ENCODE data around the gene KANK2. TPM values are rescaled to one million over a fixed set of nuclear protein-coding genes. Genes with fewer than 3 reads are reported as not detected.
A peak's percentile ranks its signal among the peaks of the same experiment; 100 is the strongest.

KANK2 gene
- total RNA-seq, 4 donors from 2014 or later = 42.5 to 75.5 (median 65.1) TPM

DNA sequence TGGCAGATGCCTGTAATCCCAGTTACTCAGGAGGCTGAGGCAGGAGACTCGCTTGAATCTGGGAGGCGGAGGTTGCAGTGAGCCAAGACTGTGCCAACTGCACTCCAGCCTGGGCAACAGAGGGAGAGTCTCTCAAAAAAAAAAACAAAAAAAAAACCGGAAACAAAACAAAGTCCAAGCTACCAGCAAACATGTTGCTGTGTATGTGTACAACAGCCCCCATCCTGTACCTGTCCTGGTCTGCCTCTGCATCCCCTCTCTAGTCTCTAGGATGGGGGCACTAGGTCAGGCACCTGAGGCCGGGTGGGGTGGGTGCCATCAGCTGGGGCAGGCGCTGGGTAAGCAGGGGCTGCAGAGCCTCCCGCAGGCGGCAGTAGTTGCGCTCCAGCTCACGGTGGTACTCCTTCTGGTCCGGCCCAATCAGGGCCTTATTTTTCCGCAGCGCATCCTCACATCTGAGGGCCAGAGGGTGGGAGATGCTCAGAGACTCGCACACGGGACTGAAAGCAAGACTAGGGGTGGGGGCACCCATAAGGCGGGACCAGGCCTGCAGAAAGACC is 2.8 kb upstream of the KANK2 start:
- Histone ChIP-seq H3K4me3 (no peak overlapping the region), H3K4me1 (peaks cover 58% of the 10 kb centered on the region), H3K27me3 (no peaks in the 10 kb centered on the region), H3K27ac (no peak overlapping the region), H3K36me3 (peaks cover 24% of the 10 kb centered on the region), H3K9me3 (no peaks in the 10 kb centered on the region)
- 85% methylated on average over 15 of the region's 15 CpGs for WGBS
- TF ChIP-seq, protein P1, sequence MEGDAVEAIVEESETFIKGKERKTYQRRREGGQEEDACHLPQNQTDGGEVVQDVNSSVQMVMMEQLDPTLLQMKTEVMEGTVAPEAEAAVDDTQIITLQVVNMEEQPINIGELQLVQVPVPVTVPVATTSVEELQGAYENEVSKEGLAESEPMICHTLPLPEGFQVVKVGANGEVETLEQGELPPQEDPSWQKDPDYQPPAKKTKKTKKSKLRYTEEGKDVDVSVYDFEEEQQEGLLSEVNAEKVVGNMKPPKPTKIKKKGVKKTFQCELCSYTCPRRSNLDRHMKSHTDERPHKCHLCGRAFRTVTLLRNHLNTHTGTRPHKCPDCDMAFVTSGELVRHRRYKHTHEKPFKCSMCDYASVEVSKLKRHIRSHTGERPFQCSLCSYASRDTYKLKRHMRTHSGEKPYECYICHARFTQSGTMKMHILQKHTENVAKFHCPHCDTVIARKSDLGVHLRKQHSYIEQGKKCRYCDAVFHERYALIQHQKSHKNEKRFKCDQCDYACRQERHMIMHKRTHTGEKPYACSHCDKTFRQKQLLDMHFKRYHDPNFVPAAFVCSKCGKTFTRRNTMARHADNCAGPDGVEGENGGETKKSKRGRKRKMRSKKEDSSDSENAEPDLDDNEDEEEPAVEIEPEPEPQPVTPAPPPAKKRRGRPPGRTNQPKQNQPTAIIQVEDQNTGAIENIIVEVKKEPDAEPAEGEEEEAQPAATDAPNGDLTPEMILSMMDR (IDR thresholded peaks at IDR 0.05) = no peak
- no peak for TF ChIP-seq EP300 (IDR thresholded peaks at IDR 0.05)
- no peak for TF ChIP-seq POLR2A (IDR thresholded peaks at IDR 0.05)
- TF ChIP-seq POLR2AphosphoS5 (IDR thresholded peaks at IDR 0.05) = no peak
- no peak for DNase-seq (ENCODE audit: low spot score in 2 of 2)

- H3K36me3 ChIP-seq = peaks cover 24% of the 10 kb centered on the region
- WGBS = 88% methylated on average over 5 of the region's 5 CpGs
- H3K4me1 ChIP-seq = peaks cover 60% of the 10 kb centered on the region
- TF ChIP-seq, protein P1 (IDR thresholded peaks at IDR 0.05) = no peak
- TF ChIP-seq POLR2A (IDR thresholded peaks at IDR 0.05) (no peak), EP300 (IDR thresholded peaks at IDR 0.05) (no peak)
- peak overlapping the region; percentile 45 for H3K27ac ChIP-seq
- DNase-seq (ENCODE audit: low spot score in 2 of 2) = no peak
- no peak overlapping the region for H3K4me3 ChIP-seq
- no peaks in the 10 kb centered on the region for H3K27me3 ChIP-seq
- no peaks in the 10 kb centered on the region for H3K9me3 ChIP-seq
Observed at GRCh38 chr19:11199517-11199916, 2.2 kb upstream of the KANK2 start.

DNA sequence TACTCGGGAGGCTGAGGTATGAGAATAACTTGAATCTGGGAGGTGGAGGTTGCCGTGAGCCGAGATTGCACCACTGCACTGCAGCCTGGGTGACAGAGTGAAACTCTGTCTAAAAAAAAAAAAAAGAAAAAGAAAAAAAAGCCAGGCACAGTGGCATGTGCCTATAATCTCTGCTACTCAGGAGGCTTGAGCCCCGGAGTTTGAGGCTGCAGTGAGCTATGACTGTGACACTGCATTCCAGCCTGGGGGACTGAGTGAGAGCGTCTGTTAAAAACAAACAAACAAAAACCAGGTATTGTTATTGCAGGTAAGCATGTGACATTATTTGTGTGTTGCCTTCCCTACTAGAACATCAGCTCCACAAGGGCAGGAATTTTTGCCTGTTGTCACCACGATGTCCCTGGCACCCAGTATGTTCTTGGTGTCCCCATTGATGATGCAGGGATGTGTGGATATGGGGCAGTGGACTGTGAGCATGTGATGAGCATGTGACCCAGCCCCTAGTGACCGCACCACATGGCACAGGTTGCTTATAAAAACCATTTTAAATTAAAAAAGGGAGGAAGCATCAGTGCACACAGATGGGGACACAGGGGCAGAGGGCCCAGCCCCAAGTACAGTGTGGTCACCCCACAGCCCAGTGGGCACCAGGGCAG is 1.6 kb upstream of the KANK2 start:
- no peak for DNase-seq (ENCODE audit: low spot score in 2 of 2)
- H3K27ac ChIP-seq = peak overlapping the region; percentile 45
- TF ChIP-seq, protein P1 (IDR thresholded peaks at IDR 0.05) = no peak
- TF ChIP-seq EP300 (IDR thresholded peaks at IDR 0.05) = no peak
- TF ChIP-seq POLR2AphosphoS5 (IDR thresholded peaks at IDR 0.05) = no peak
- no peak for TF ChIP-seq POLR2A (IDR thresholded peaks at IDR 0.05)
- H3K4me3 ChIP-seq = no peak overlapping the region
- no peaks in the 10 kb centered on the region for H3K9me3 ChIP-seq
- 60% methylated on average over 7 of the region's 7 CpGs for WGBS
- H3K36me3 ChIP-seq = peaks cover 26% of the 10 kb centered on the region
- peaks cover 59% of the 10 kb centered on the region for H3K4me1 ChIP-seq
- H3K27me3 ChIP-seq = no peaks in the 10 kb centered on the region

DNA sequence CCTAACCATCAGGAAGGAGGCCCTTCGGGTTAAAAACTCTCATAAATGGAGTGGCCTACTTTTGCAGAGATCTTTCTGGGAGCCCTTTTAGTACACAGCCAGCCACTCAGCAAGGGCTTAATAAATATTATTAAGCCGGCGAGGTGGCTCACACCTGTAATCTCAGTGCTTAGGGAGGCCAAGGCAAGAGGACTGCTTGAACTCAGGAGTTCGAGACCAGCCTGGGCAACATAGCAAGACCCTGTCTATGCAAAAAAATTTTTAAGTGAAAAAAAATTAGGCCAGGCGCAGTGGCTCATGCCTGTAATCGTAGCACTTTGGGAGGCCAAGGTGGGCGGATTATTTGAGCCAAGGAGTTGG is 810 bp upstream of the KANK2 start:
- WGBS = 68% methylated on average over 7 of the region's 7 CpGs
- TF ChIP-seq, protein P1 (IDR thresholded peaks at IDR 0.05) = no peak
- TF ChIP-seq POLR2A (IDR thresholded peaks at IDR 0.05) (no peak), POLR2AphosphoS5 (IDR thresholded peaks at IDR 0.05) (no peak), EP300 (IDR thresholded peaks at IDR 0.05) (no peak)
- Histone ChIP-seq H3K36me3 (peaks cover 33% of the 10 kb centered on the region), H3K4me1 (peaks cover 58% of the 10 kb centered on the region), H3K9me3 (no peaks in the 10 kb centered on the region), H3K27me3 (no peaks in the 10 kb centered on the region), H3K4me3 (peak overlapping the region; percentile 79), H3K27ac (peak overlapping the region; percentile 83)
- DNase-seq (ENCODE audit: low spot score in 2 of 2) = no peak

DNA sequence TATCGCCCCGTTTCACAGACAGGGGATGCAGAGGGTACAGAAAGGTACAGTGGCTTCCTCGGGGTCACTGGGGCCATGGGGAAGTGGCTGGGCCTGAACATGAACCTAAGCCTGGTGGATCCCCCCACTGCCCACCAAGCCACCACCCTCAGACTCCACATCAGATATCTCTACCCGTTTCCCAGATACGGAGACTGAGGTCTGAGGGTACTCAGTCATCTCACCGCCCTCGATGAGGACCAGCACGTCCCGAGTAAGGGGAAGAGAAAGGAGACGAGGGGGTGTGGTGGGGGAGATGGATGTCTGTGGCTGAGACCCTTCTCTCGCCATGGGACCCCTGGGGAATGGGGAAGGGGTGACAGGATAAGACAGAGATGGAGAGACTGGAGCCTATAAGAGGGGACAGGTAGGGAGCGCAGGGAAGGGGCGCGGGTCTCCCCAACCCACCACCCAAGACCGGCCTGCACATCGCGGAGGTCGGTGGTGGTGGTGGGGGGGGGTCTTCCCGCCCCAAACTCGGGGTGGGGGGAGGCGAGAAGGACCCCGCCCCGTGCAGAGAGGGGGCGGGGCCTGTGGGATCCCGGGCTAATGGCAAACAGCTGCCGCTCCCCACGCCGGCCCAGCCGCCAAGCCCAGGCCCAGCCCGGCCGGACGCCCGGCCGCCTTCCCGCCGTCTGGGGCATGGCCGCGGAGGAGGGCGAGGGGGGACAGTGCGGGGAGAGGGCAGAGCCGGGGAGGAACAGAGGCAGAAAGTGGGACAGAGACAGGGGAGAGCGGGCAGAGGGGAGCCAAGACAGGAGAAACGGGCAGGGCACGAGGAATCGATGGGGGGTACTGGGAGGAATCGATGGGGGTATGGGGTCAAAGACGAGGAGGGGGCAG is 698 bp downstream of the KANK2 start:
- no peak for DNase-seq (ENCODE audit: low spot score in 2 of 2)
- peaks cover 61% of the 10 kb centered on the region for H3K4me1 ChIP-seq
- no peaks in the 10 kb centered on the region for H3K27me3 ChIP-seq
- no peaks in the 10 kb centered on the region for H3K9me3 ChIP-seq
- peaks cover 33% of the 10 kb centered on the region for H3K36me3 ChIP-seq
- 25% methylated on average over 26 of the region's 47 CpGs for WGBS
- peak overlapping the region; percentile 79 for H3K4me3 ChIP-seq
- no peak for TF ChIP-seq POLR2A (IDR thresholded peaks at IDR 0.05)
- TF ChIP-seq POLR2AphosphoS5 (IDR thresholded peaks at IDR 0.05) = peak in 1 of 3 donors; percentile 8
- no peak for TF ChIP-seq EP300 (IDR thresholded peaks at IDR 0.05)
- peak overlapping the region; percentile 83 for H3K27ac ChIP-seq

Data from suprapubic skin (tissue), 4 donors.